OCI-LY1 (cell line): ENCODE measurements around the gene AFF1.

Experiments
- H2AFZ ChIP-seq: fragments of 200-600 bp; sonication (generic), shearing (Covaris generic); 2 replicates; pipeline ENCODE4 v1.6.0; 2014; ENCODE audit warnings: antibody characterized with exemption, mild to moderate bottlenecking, low read length
- H3F3A ChIP-seq: fragments of 200-600 bp; sonication (generic), shearing (Covaris generic); 2 replicates; pipeline ENCODE4 v1.6.0; 2014; ENCODE audit warnings: mild to moderate bottlenecking, antibody characterized with exemption, low read length, moderate library complexity; ENCODE audit not compliant: insufficient read depth
- H3K27ac ChIP-seq: fragments of 200-600 bp; sonication (generic); 2 replicates; pipeline ENCODE4 v1.5.1; 2014; ENCODE audit warnings: low read length, mixed run types, mild to moderate bottlenecking, low read depth; ENCODE audit not compliant: poor library complexity, severe bottlenecking
- H3K27me3 ChIP-seq: fragments of 200-600 bp; sonication (generic); 2 replicates; pipeline ENCODE4 v1.6.0; 2014; ENCODE audit warnings: antibody characterized with exemption, mild to moderate bottlenecking, low read length, moderate library complexity; ENCODE audit not compliant: insufficient read depth
- H3K36me3 ChIP-seq: fragments of 200-600 bp; sonication (generic); 2 replicates; pipeline ENCODE4 v1.6.1; 2014; ENCODE audit warnings: mild to moderate bottlenecking, antibody characterized with exemption, low read length, moderate library complexity, mixed read lengths; ENCODE audit not compliant: insufficient read depth
- H3K4me1 ChIP-seq: fragments of 200-600 bp; sonication (generic); 2 replicates; pipeline ENCODE4 v1.5.1; 2014; ENCODE audit warnings: mild to moderate bottlenecking, low read length, moderate library complexity; ENCODE audit not compliant: insufficient read depth, severe bottlenecking
- H3K4me2 ChIP-seq: fragments of 200-600 bp; sonication (generic), shearing (Covaris generic); 2 replicates; pipeline ENCODE4 v1.6.1; 2014; ENCODE audit warnings: low read length
- H3K4me3 ChIP-seq: fragments of 200-600 bp; sonication (generic); 2 replicates; pipeline ENCODE4 v1.5.1; 2014; ENCODE audit warnings: low read length, low read depth, mild to moderate bottlenecking, mixed read lengths; ENCODE audit not compliant: poor library complexity, severe bottlenecking
- H3K79me2 ChIP-seq: fragments of 200-600 bp; shearing (Covaris generic); 2 replicates; pipeline ENCODE4 v1.6.1; 2016; ENCODE audit warnings: mixed run types, low read length, mixed read lengths; ENCODE audit not compliant: insufficient read depth
- H3K9ac ChIP-seq: fragments of 200-600 bp; sonication (generic), shearing (Covaris generic); 2 replicates; pipeline ENCODE4 v1.6.1; 2014; ENCODE audit warnings: mild to moderate bottlenecking, low read length, mixed read lengths
- H3K9me2 ChIP-seq: fragments of 200-600 bp; sonication (generic), shearing (Covaris generic); 2 replicates; pipeline ENCODE4 v1.6.1; 2014; ENCODE audit warnings: low read depth, mild to moderate bottlenecking, low read length, mixed read lengths
- H3K9me3 ChIP-seq: fragments of 200-600 bp; shearing (Covaris generic); 2 replicates; pipeline ENCODE4 v1.6.1; 2014; ENCODE audit warnings: low read length, mixed read lengths
- H4K20me1 ChIP-seq: fragments of 200-600 bp; sonication (generic), shearing (Covaris generic); 2 replicates; pipeline ENCODE4 v1.6.0; 2016; ENCODE audit warnings: mild to moderate bottlenecking, low read length; ENCODE audit not compliant: insufficient read depth
- CTCF ChIP-seq: fragments of 200-600 bp; sonication (generic), shearing (Covaris generic); IDR thresholded peaks from 2 replicates; pipeline ENCODE4 v1.5.1; 2017; ENCODE audit warnings: mild to moderate bottlenecking, antibody characterized with exemption, low read length, moderate library complexity, mixed read lengths
- EZH2 ChIP-seq: fragments of 200-600 bp; sonication (generic), shearing (Covaris generic); IDR thresholded peaks from 2 replicates; pipeline ENCODE4 v1.8.0; 2017; ENCODE audit warnings: borderline replicate concordance, mixed run types, mild to moderate bottlenecking, antibody characterized with exemption, low read length, moderate library complexity, mixed read lengths

AFF1 gene

GRCh38 chr4:87032884-87033533, 98.2 kb downstream of the AFF1 start:
- TF ChIP-seq EZH2 (no peak), CTCF (no peak)
- H2AFZ ChIP-seq, result no peak overlapping the region
- no peaks in the 10 kb centered on the region for H3K79me2 ChIP-seq
- H3K27me3 ChIP-seq, result no peaks in the 10 kb centered on the region
- H3K4me1 ChIP-seq, result peaks cover 9% of the 10 kb centered on the region
- no peaks in the 10 kb centered on the region for H3F3A ChIP-seq
- no peak overlapping the region for H3K4me3 ChIP-seq
- H4K20me1 ChIP-seq, result no peaks in the 10 kb centered on the region
- H3K27ac ChIP-seq, result no peak overlapping the region
- H3K36me3 ChIP-seq, result no peaks in the 10 kb centered on the region
- H3K4me2 ChIP-seq, result no peak overlapping the region
- no peak overlapping the region for H3K9ac ChIP-seq
- H3K9me3 ChIP-seq, result no peaks in the 10 kb centered on the region
- no peaks in the 10 kb centered on the region for H3K9me2 ChIP-seq

- Histone ChIP-seq H3F3A (no peaks in the 10 kb centered on the region), H3K4me3 (no peak overlapping the region), H3K9me2 (no peaks in the 10 kb centered on the region), H3K79me2 (no peaks in the 10 kb centered on the region), H2AFZ (no peak overlapping the region), H3K9ac (no peak overlapping the region), H3K27ac (no peak overlapping the region), H3K9me3 (no peaks in the 10 kb centered on the region), H3K4me2 (no peak overlapping the region), H3K4me1 (peaks cover 17% of the 10 kb centered on the region), H4K20me1 (no peaks in the 10 kb centered on the region; the same call in 1 of the 2 replicates), H3K36me3 (no peaks in the 10 kb centered on the region), H3K27me3 (no peaks in the 10 kb centered on the region)
- TF ChIP-seq EZH2 (no peak), CTCF (no peak)
These were observed 99.1 kb downstream of the AFF1 start for GRCh38 chr4:87033902-87034301.

GRCh38 chr4:87034527-87034926, 99.7 kb downstream of the AFF1 start:
- no peaks in the 10 kb centered on the region for H3F3A ChIP-seq
- no peak overlapping the region for H3K27ac ChIP-seq
- no peaks in the 10 kb centered on the region for H3K79me2 ChIP-seq
- TF ChIP-seq CTCF (no peak), EZH2 (no peak)
- no peaks in the 10 kb centered on the region for H3K27me3 ChIP-seq
- no peak overlapping the region for H2AFZ ChIP-seq
- no peak overlapping the region for H3K4me2 ChIP-seq
- no peaks in the 10 kb centered on the region for H3K36me3 ChIP-seq
- H3K9me2 ChIP-seq, result no peaks in the 10 kb centered on the region
- no peaks in the 10 kb centered on the region for H3K9me3 ChIP-seq
- peaks cover 3% of the 10 kb centered on the region; the same call in 1 of the 2 replicates for H4K20me1 ChIP-seq
- H3K4me1 ChIP-seq, result peaks cover 23% of the 10 kb centered on the region
- no peak overlapping the region for H3K4me3 ChIP-seq
- no peak overlapping the region for H3K9ac ChIP-seq
